Fibroblast of lung (primary cell): ENCODE measurements around the gene TBCK.

Experiments used
- EZH2 ChIP-seq: IDR thresholded peaks from 2 replicates; pipeline ENCODE4 v1.5.1; 2012; ENCODE audit warnings: low read length, control low read depth, mild to moderate bottlenecking; ENCODE audit errors: missing control alignments
- TF ChIP-seq, protein P1 (sequence below), 2 donors: IDR thresholded peaks in 1 of 2; conservative IDR thresholded peaks in 1 of 2; 1 replicate in 1 of 2; 2 replicates in 1 of 2; pipeline ENCODE4 v1.5.1; 2011 to 2012; ENCODE audit warnings: low read length in 2 of 2, control low read depth in 1 of 2, inconsistent platforms in 1 of 2, low read depth in 1 of 2, mild to moderate bottlenecking in 1 of 2

DNA sequence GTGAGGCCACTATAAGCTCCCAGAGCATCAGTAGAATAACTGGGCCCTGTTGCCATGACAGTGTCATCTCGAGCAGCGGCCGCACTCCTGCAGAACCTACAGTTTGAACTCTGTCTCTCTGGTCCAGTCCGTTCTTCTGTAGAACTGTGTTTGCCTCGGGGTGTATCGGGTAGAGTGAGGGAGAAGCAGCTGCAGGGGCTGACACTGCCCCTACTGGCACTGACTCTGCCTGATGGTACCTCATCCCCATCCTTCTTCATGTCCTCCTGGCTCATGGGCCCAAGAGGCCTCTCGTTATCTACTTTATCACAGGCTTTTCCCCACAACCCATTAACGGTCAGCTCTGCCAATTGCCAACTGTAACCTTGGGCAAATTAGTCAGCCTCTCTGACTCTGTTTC lies 324.3 kb downstream of the TBCK start:
- TF ChIP-seq, protein P1, sequence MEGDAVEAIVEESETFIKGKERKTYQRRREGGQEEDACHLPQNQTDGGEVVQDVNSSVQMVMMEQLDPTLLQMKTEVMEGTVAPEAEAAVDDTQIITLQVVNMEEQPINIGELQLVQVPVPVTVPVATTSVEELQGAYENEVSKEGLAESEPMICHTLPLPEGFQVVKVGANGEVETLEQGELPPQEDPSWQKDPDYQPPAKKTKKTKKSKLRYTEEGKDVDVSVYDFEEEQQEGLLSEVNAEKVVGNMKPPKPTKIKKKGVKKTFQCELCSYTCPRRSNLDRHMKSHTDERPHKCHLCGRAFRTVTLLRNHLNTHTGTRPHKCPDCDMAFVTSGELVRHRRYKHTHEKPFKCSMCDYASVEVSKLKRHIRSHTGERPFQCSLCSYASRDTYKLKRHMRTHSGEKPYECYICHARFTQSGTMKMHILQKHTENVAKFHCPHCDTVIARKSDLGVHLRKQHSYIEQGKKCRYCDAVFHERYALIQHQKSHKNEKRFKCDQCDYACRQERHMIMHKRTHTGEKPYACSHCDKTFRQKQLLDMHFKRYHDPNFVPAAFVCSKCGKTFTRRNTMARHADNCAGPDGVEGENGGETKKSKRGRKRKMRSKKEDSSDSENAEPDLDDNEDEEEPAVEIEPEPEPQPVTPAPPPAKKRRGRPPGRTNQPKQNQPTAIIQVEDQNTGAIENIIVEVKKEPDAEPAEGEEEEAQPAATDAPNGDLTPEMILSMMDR (conservative IDR thresholded peaks at IDR 0.05 in 1 of 2, IDR thresholded peaks at IDR 0.05 in 1 of 2; ENCODE audit: low read depth in 1 of 2, low read length in 2 of 2): no peak
- no peak for TF ChIP-seq EZH2
